ENCODE data around the gene ORC3. TPM values are rescaled to one million over a fixed set of nuclear protein-coding genes. Genes with fewer than 3 reads are reported as not detected.

Gene ORC3
- 10 to 100 TPM in 3 of 4 donors, 1 to 10 TPM in 1; 9.5 to 31.6 (median 17.8) TPM for polyA plus RNA-seq
- long read RNA-seq, donor 1, partial matches to known transcripts, result 0 of 6 reads
- long read RNA-seq, donor 1, other reads (novel, unspliced or antisense), result 0 of 6 reads
- long read RNA-seq, donor 2, partial matches to known transcripts, result 0 of 1 reads
- long read RNA-seq, donor 2, other reads (novel, unspliced or antisense), result 0 of 1 reads
- long read RNA-seq, donor 3, result 0 reads
- long read RNA-seq, donor 4, result 0 reads
- long read RNA-seq, donor 5, partial matches to known transcripts, result 0 of 1 reads
- long read RNA-seq, donor 5, other reads (novel, unspliced or antisense), result 0 of 1 reads
- long read RNA-seq, donor 6, result 0 reads
- long read RNA-seq, donor 7, partial matches to known transcripts, result 0 of 2 reads
- long read RNA-seq, donor 7, other reads (novel, unspliced or antisense), result 0 of 2 reads
- long read RNA-seq, donor 8, result 0 reads
- long read RNA-seq, donor 9, partial matches to known transcripts, result 0 of 1 reads
- long read RNA-seq, donor 9, other reads (novel, unspliced or antisense), result 0 of 1 reads
- long read RNA-seq, donor 10, partial matches to known transcripts, result 6 of 9 reads
- long read RNA-seq, donor 10, other reads (novel, unspliced or antisense), result 0 of 9 reads

DNA sequence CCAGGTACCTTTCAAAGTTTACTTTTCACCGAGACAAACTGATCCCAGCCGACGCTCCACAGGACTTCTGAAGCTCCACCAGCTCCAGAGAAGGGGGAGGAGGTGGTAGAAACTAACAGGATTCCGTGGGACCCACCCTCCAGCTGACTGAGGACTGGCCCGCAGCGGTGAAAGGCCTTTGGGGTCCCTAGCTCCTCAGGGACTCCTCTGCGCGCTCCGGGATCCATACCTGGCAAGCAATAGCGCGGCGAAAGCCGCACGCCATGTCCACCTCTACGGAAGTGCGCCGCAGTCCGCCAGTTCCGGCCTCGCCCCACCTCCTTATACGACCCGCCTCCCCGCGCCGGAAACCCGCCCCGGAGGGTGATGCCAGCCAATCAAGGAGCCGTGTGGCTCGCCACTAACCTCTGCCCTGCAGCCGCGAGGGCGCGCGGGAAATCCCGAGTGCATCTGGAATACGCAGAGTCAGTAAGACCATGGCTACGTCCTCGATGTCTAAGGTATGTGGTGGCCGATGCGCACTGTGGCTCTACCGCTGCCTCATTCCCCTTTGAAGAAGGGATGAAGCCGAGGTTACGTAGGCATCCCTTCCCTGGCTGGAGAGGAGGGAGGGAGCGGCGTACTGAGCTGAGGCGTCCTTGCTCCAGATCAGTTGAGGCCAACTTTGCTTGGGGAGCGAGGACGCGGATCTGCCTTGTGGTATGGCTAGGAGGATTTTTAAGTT is at the start of gene ORC3, which contains the start of gene RARS2:
Gene ORC3, plus strand, starts transcription at position 443 of the 724 bp plus-strand sequence. Its CDS starts 34 bp downstream, at position 477.
Gene RARS2, minus strand, starts transcription at position 295 of the 724 bp plus-strand sequence. Its CDS starts 30 bp downstream, at position 265.
- Histone ChIP-seq H3K27me3 (ENCODE audit: control insufficient read depth in 3 of 3, insufficient read depth in 3 of 3, low read length in 3 of 3) (no peaks in the 10 kb centered on the region), H3K27ac (ENCODE audit: low read depth in 1 of 3, low read length in 2 of 3) (peak within 1 kb of the TSS; percentile 78 to 90 (median 88)), H3K4me3 (ENCODE audit: low read depth in 1 of 3, low read length in 3 of 3) (peak within 1 kb of the TSS; percentile 80 to 92 (median 89)), H3K36me3 (ENCODE audit: control insufficient read depth in 3 of 3, insufficient read depth in 2 of 3, low read depth in 1 of 3, low read length in 3 of 3) (peaks cover 0 to 10% (median 0%) of the 10 kb centered on the region in 3 donors), H3K9me3 (ENCODE audit: control insufficient read depth in 2 of 2, insufficient read depth in 1 of 2, low read depth in 1 of 2, low read length in 1 of 2) (no peaks in the 10 kb centered on the region), H3K4me1 (ENCODE audit: control insufficient read depth in 3 of 3, insufficient read depth in 2 of 3, low read depth in 1 of 3, low read length in 2 of 3) (peaks cover 4 to 16% (median 14%) of the 10 kb centered on the region in 3 donors)
- FAIRE-seq (no peak), DNase-seq (peak; percentile 96 to 98)
- WGBS, 3 donors, result 0 to 1% (median 0%) methylated on average over 47 to 49 of the region's 49 CpGs

DNA sequence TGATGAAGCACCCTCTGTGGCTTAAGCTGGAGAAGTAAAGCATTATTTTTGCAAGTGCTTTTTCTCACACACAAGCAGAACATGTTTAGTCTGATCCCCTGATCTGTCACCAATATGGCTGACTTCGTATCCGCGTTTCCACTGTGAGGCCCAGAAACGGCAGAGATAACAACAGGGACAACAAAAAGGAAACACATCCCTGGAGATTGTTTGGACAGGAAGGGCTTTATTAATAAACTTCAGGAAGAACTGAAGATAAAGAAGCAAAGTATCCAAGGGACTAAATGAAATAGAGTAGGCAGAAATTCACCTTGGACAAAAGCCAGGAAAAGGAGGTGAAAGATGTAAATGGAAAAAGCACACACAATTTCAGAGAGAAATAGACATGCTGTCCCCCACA is 49.4 kb upstream of the ORC3 start:
- WGBS, 3 donors, result 79 to 89% (median 85%) methylated on average over 4 of the region's 4 CpGs
- H3K27ac ChIP-seq (ENCODE audit: low read depth in 1 of 3, low read length in 2 of 3), result no peak overlapping the region

DNA sequence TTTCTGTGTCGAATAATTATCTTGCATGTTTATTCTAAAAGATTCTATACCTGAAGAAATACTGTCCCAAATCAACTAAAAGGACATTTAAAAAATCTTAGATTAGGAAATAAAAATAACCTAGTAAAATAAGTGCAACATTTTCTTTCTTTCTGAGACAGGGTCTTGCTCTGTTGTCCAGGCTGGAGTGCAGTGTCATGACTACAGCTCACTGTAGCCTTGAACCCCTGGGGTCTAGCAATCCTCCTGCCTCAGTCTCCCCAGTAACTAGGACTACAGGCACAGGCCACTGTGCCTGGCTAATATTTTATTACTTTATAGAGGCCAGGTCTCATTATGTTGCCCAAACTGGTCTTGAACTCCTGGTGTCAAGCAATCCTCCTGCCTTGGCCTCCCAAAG is 48.9 kb upstream of the ORC3 start:
- Histone ChIP-seq H3K4me1 (ENCODE audit: control insufficient read depth in 3 of 3, insufficient read depth in 2 of 3, low read depth in 1 of 3, low read length in 2 of 3) (peaks cover 0 to 3% (median 2%) of the 10 kb centered on the region in 3 donors), H3K4me3 (ENCODE audit: low read depth in 1 of 3, low read length in 3 of 3) (no peak overlapping the region), H3K36me3 (ENCODE audit: control insufficient read depth in 3 of 3, insufficient read depth in 2 of 3, low read depth in 1 of 3, low read length in 3 of 3) (peaks cover 3 to 27% (median 18%) of the 10 kb centered on the region in 3 donors), H3K27ac (ENCODE audit: low read depth in 1 of 3, low read length in 2 of 3) (no peak overlapping the region), H3K9me3 (ENCODE audit: control insufficient read depth in 2 of 2, insufficient read depth in 1 of 2, low read depth in 1 of 2, low read length in 1 of 2) (peaks cover 0 to 10% of the 10 kb centered on the region in 2 donors), H3K27me3 (ENCODE audit: control insufficient read depth in 3 of 3, insufficient read depth in 3 of 3, low read length in 3 of 3) (no peaks in the 10 kb centered on the region)
- DNase-seq (no peak), FAIRE-seq (no peak)
- WGBS, 3 donors, result 97 to 100% (median 98%) methylated on average over 1 of the region's 1 CpG

More for the DNA sequence above, 49.4 kb upstream of the ORC3 start:
- FAIRE-seq, result no peak
- Histone ChIP-seq H3K36me3 (ENCODE audit: control insufficient read depth in 3 of 3, insufficient read depth in 2 of 3, low read depth in 1 of 3, low read length in 3 of 3) (peaks cover 2 to 27% (median 18%) of the 10 kb centered on the region in 3 donors), H3K9me3 (ENCODE audit: control insufficient read depth in 2 of 2, insufficient read depth in 1 of 2, low read depth in 1 of 2, low read length in 1 of 2) (peaks cover 0 to 10% of the 10 kb centered on the region in 2 donors), H3K4me1 (ENCODE audit: control insufficient read depth in 3 of 3, insufficient read depth in 2 of 3, low read depth in 1 of 3, low read length in 2 of 3) (peaks cover 0 to 3% (median 2%) of the 10 kb centered on the region in 3 donors), H3K4me3 (ENCODE audit: low read depth in 1 of 3, low read length in 3 of 3) (no peak overlapping the region), H3K27me3 (ENCODE audit: control insufficient read depth in 3 of 3, insufficient read depth in 3 of 3, low read length in 3 of 3) (no peaks in the 10 kb centered on the region)
- DNase-seq, result no peak

DNA sequence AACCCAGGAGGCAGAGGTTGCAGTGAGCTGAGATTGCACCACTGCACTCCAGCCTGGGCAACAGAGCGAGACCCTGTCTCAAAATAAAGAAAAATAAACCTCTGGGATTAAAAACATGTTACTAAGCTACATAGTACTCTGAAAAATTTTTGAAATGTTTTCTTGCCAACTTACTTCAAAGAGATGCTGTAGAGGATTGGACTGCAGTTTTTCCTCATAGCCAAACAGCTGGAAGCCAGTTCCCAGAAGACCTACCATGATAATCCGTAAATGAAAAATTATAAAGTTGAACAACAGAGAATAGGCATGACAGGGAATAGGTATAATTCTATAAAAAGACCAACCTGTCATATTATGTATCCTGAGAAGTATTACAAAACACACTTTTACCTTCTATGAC is 48.2 kb upstream of the ORC3 start:
- peaks cover 6 to 23% (median 18%) of the 10 kb centered on the region in 3 donors for H3K36me3 ChIP-seq (ENCODE audit: control insufficient read depth in 3 of 3, insufficient read depth in 2 of 3, low read depth in 1 of 3, low read length in 3 of 3)
- DNase-seq (no peak), FAIRE-seq (no peak)
- H3K27ac ChIP-seq (ENCODE audit: low read depth in 1 of 3, low read length in 2 of 3), result no peak overlapping the region
- H3K9me3 ChIP-seq (ENCODE audit: control insufficient read depth in 2 of 2, insufficient read depth in 1 of 2, low read depth in 1 of 2, low read length in 1 of 2), result peaks cover 0 to 10% of the 10 kb centered on the region in 2 donors
- H3K4me1 ChIP-seq (ENCODE audit: control insufficient read depth in 3 of 3, insufficient read depth in 2 of 3, low read depth in 1 of 3, low read length in 2 of 3), result peaks cover 0 to 3% (median 2%) of the 10 kb centered on the region in 3 donors
- 88 to 99% (median 98%) methylated on average over 2 of the region's 2 CpGs for WGBS, 3 donors
- H3K4me3 ChIP-seq (ENCODE audit: low read depth in 1 of 3, low read length in 3 of 3), result no peak overlapping the region
- H3K27me3 ChIP-seq (ENCODE audit: control insufficient read depth in 3 of 3, insufficient read depth in 3 of 3, low read length in 3 of 3), result no peaks in the 10 kb centered on the region

DNA sequence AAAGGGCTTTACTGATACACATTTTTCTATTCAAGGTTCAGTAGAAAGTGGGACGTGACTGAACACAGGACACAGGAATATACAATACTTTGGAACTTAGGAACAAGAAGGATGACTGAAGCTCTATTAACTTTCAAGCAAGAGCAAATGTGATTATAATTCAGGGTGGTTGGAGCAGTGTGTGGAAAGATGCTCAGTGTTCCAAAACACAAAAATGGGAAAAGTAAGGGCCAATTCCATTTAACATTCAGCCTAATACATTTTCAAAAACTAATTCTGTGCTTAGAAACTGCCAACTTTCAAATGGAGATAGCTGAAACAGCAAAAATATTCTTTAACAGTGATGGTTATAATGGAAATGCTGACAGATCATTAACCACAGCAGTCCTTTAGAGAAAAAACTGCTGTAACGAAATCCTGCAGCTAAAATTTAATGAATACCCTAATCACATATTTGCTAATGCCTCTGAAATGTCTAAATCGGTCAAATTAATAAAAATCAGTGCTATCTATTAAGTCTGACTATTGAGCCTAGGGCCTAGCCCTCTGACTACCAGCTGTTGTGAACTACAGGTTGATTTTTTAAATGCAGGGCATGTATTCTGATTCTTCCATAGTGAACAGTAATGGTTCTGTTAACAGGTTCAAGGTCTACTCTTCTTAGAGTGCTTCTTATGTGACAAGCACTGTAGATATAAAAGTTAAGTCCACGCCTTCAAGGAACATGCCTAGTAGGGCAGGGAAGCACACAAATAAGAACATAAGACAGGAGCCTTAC is 46.0 kb upstream of the ORC3 start:
- Histone ChIP-seq H3K4me3 (ENCODE audit: low read depth in 1 of 3, low read length in 3 of 3) (no peak overlapping the region), H3K27me3 (ENCODE audit: control insufficient read depth in 3 of 3, insufficient read depth in 3 of 3, low read length in 3 of 3) (no peaks in the 10 kb centered on the region), H3K27ac (ENCODE audit: low read depth in 1 of 3, low read length in 2 of 3) (no peak overlapping the region), H3K9me3 (ENCODE audit: control insufficient read depth in 2 of 2, insufficient read depth in 1 of 2, low read depth in 1 of 2, low read length in 1 of 2) (peaks cover 0 to 10% of the 10 kb centered on the region in 2 donors), H3K36me3 (ENCODE audit: control insufficient read depth in 3 of 3, insufficient read depth in 2 of 3, low read depth in 1 of 3, low read length in 3 of 3) (peaks cover 6 to 27% (median 15%) of the 10 kb centered on the region in 3 donors), H3K4me1 (ENCODE audit: control insufficient read depth in 3 of 3, insufficient read depth in 2 of 3, low read depth in 1 of 3, low read length in 2 of 3) (no peaks in the 10 kb centered on the region)
- peak; percentile 14 to 17 for DNase-seq
- 93 to 96% (median 94%) methylated on average over 4 of the region's 4 CpGs for WGBS, 3 donors
- FAIRE-seq, result no peak

DNA sequence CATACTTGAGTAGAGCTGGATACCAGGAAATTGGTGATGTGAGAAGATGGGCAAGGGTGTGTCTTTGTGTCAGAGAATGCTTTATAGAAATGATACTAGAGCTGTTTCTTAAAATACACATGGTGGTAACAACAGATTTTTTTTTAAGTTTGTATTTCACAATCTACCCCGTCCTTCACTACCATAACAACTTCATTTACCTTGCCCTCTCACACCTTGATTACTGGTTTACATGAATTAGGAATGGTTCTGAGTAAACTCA is 45.5 kb upstream of the ORC3 start:
- Histone ChIP-seq H3K36me3 (ENCODE audit: control insufficient read depth in 3 of 3, insufficient read depth in 2 of 3, low read depth in 1 of 3, low read length in 3 of 3) (peaks cover 6 to 30% (median 12%) of the 10 kb centered on the region in 3 donors), H3K27ac (ENCODE audit: low read depth in 1 of 3, low read length in 2 of 3) (no peak overlapping the region)
- FAIRE-seq, result no peak

DNA sequence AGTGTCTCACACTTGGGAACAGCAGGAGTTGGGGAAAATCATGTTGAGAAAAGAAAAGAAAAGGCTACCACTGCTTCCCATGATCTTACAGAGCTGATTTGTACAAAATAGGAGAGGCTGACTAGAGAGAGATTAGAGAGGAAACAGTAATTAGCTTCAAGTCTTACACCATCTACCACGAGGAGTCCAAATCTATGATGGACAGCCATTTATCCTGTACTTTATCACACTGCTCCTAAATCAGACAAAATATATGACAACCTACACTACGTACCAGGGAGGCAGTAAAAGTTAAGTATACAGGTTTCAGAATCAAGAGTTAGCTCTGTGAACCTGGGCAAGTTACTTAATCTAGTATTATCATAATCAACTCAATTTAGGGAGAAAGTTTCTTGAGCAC is 38.1 kb upstream of the ORC3 start:
- no peak overlapping the region for H3K27ac ChIP-seq (ENCODE audit: low read depth in 1 of 3, low read length in 2 of 3)
- WGBS, 3 donors, result 75 to 87% (median 84%) methylated on average over 2 of the region's 2 CpGs
- DNase-seq, result no peak
- no peak for FAIRE-seq
- H3K4me1 ChIP-seq (ENCODE audit: control insufficient read depth in 3 of 3, insufficient read depth in 2 of 3, low read depth in 1 of 3, low read length in 2 of 3), result no peaks in the 10 kb centered on the region
- H3K4me3 ChIP-seq (ENCODE audit: low read depth in 1 of 3, low read length in 3 of 3), result no peak overlapping the region
- H3K27me3 ChIP-seq (ENCODE audit: control insufficient read depth in 3 of 3, insufficient read depth in 3 of 3, low read length in 3 of 3), result no peaks in the 10 kb centered on the region
- H3K9me3 ChIP-seq (ENCODE audit: control insufficient read depth in 2 of 2, insufficient read depth in 1 of 2, low read depth in 1 of 2, low read length in 1 of 2), result no peaks in the 10 kb centered on the region
- H3K36me3 ChIP-seq (ENCODE audit: control insufficient read depth in 3 of 3, insufficient read depth in 2 of 3, low read depth in 1 of 3, low read length in 3 of 3), result peaks cover 3 to 26% (median 4%) of the 10 kb centered on the region in 3 donors

More for the DNA sequence above, 45.5 kb upstream of the ORC3 start:
- Histone ChIP-seq H3K4me3 (ENCODE audit: low read depth in 1 of 3, low read length in 3 of 3) (no peak overlapping the region), H3K4me1 (ENCODE audit: control insufficient read depth in 3 of 3, insufficient read depth in 2 of 3, low read depth in 1 of 3, low read length in 2 of 3) (no peaks in the 10 kb centered on the region), H3K27me3 (ENCODE audit: control insufficient read depth in 3 of 3, insufficient read depth in 3 of 3, low read length in 3 of 3) (no peaks in the 10 kb centered on the region), H3K9me3 (ENCODE audit: control insufficient read depth in 2 of 2, insufficient read depth in 1 of 2, low read depth in 1 of 2, low read length in 1 of 2) (peaks cover 0 to 9% of the 10 kb centered on the region in 2 donors)
- no peak for DNase-seq
- 79 to 89% (median 86%) methylated on average over 1 of the region's 1 CpG for WGBS, 3 donors

Measured in small intestine (tissue), 16 donors.